Measurements from ENCODE around the gene MPHOSPH9. TPM values are rescaled to one million over a fixed set of nuclear protein-coding genes. Genes with fewer than 3 reads are reported as not detected.

The MPHOSPH9 gene
- total and polyA plus RNA-seq, 11 donors: 6.0 to 32.3 (median 20.4) TPM

DNA sequence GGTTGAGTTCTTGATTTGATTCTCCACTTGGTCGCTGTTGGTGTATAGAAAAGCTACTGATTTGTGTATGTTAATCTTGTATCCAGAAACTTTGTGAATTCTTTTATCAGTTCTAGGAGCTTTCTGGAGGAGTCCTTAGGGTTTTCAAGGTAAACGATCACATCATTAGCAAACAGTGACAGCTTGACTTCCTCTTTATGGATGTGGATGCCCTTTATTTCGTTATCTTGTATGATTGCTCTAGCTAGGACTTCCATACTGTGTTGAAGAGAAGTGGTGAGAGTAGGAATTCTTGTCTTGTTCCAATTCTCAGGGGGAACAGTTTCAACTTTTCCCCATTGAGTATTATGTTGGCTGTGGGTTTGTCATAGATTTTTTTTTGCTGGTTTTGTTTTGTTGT lies 12.7 kb upstream of the MPHOSPH9 start:
- WGBS, 4 donors: 79 to 89% (median 88%) methylated on average over 3 of the region's 3 CpGs
- TF ChIP-seq, protein P1, sequence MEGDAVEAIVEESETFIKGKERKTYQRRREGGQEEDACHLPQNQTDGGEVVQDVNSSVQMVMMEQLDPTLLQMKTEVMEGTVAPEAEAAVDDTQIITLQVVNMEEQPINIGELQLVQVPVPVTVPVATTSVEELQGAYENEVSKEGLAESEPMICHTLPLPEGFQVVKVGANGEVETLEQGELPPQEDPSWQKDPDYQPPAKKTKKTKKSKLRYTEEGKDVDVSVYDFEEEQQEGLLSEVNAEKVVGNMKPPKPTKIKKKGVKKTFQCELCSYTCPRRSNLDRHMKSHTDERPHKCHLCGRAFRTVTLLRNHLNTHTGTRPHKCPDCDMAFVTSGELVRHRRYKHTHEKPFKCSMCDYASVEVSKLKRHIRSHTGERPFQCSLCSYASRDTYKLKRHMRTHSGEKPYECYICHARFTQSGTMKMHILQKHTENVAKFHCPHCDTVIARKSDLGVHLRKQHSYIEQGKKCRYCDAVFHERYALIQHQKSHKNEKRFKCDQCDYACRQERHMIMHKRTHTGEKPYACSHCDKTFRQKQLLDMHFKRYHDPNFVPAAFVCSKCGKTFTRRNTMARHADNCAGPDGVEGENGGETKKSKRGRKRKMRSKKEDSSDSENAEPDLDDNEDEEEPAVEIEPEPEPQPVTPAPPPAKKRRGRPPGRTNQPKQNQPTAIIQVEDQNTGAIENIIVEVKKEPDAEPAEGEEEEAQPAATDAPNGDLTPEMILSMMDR (IDR thresholded peaks at IDR 0.05): no peak
- no peak for TF ChIP-seq POLR2A (IDR thresholded peaks at IDR 0.05)
- intact Hi-C loops (cut with DNase I): no loop called here
- DNase-seq (no peak), ATAC-seq (no peak)
- H3K4me1 ChIP-seq: peaks cover 5 to 32% (median 18%) of the 10 kb centered on the region in 12 donors
- no peak overlapping the region for H3K4me3 ChIP-seq
- H3K9me3 ChIP-seq: peaks cover 0 to 8% (median 0%) of the 10 kb centered on the region in 12 donors
- no peak overlapping the region for H3K27ac ChIP-seq
- H3K36me3 ChIP-seq: peaks cover 0 to 22% (median 4%) of the 10 kb centered on the region in 9 donors
- no peaks in the 10 kb centered on the region for H3K27me3 ChIP-seq

DNA sequence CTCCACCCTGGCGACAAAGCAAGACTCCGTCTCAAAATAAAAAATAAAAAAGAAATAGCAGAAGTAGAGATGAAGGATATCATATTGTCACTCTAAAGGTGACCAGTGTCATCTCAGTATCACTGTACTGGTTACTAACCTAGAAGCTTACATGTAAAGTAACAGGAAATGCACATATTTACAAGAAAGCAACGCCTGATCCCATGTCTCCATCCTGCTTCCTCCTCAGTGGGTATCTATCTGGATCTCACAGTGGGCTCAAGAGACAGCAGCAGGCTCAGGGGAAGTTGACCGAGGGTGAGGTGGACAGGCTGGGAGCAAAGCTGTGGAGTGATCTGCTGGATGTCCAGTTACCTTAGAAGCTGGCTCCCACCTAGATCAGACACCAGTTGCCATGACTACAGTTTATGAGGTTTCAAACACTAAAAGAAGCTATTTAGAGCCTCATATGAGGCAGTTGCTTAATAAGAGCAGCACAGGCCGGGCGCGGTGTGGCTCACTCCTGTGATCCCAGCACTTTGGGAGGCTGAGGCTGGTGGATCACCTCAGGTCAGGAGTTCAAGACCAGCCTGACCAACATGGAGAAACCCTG lies 10.8 kb upstream of the MPHOSPH9 start:
- Histone ChIP-seq H3K4me3 (no peak overlapping the region), H3K27ac (no peak overlapping the region), H3K9me3 (peaks cover 0 to 8% (median 0%) of the 10 kb centered on the region in 12 donors), H3K36me3 (peaks cover 0 to 16% (median 5%) of the 10 kb centered on the region in 9 donors), H3K27me3 (no peaks in the 10 kb centered on the region), H3K4me1 (peaks cover 5 to 28% (median 16%) of the 10 kb centered on the region in 12 donors)
- 76 to 89% (median 80%) methylated on average over 7 of the region's 7 CpGs for WGBS, 4 donors
- TF ChIP-seq POLR2A (IDR thresholded peaks at IDR 0.05): no peak
- TF ChIP-seq, protein P1 (IDR thresholded peaks at IDR 0.05): no peak
- intact Hi-C loops (cut with DNase I): no loop called here
- peak in 1 of 4 donors; percentile 23 for ATAC-seq
- no peak for DNase-seq

DNA sequence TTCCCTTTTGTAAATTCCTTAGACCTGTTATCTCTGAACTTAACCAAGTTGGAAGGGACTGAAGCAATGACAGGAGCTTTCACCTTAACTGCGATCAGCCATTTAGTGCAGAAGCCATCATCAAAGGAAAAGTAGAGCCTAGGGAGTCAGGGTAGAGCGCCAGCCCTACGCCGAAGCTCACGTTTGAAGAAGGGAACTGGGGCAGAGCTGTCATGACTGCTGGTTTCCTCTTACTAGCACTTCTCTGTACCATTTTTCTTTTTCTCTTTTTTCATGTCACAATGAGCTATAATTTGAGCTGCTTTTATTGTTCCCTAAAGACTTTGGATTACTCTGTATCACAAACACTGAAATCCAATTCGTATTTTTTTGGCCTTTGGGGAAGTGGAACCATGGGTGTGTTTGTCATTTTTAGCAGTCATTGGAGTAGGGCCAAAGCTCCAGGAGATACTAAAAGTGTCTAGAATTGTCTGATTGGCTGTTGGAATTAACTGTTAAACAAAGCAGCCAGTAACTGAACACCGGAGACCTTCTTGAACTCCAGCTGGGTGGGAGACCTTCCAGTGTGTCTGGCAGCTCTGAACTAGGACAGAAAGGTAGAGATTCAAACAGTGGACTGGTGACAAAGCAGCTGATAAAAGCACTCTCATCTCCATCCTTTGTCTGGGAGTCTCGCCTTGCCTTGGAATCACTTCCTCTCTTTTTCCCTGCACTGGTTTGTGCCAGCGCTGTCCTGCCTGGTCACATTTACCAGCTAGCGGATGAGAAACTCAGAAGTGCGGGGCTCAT lies 9.4 kb upstream of the MPHOSPH9 start:
- TF ChIP-seq, protein P1 (IDR thresholded peaks at IDR 0.05): no peak
- no peak for TF ChIP-seq POLR2A (IDR thresholded peaks at IDR 0.05)
- ATAC-seq (peak; percentile 33 to 67 (median 59)), DNase-seq (no peak)
- 22 to 38% (median 24%) methylated on average over 11 of the region's 11 CpGs for WGBS, 4 donors
- H3K27ac ChIP-seq: peak overlapping the region in 9 of 12 donors; percentile 3 to 76 (median 34)
- peaks cover 5 to 36% (median 17%) of the 10 kb centered on the region in 12 donors for H3K4me1 ChIP-seq
- H3K4me3 ChIP-seq: peak overlapping the region in 2 of 12 donors; percentile 7 to 10
- peaks cover 0 to 13% (median 5%) of the 10 kb centered on the region in 9 donors for H3K36me3 ChIP-seq
- intact Hi-C loops (cut with DNase I): no loop called here
- no peaks in the 10 kb centered on the region for H3K9me3 ChIP-seq
- no peaks in the 10 kb centered on the region for H3K27me3 ChIP-seq

DNA sequence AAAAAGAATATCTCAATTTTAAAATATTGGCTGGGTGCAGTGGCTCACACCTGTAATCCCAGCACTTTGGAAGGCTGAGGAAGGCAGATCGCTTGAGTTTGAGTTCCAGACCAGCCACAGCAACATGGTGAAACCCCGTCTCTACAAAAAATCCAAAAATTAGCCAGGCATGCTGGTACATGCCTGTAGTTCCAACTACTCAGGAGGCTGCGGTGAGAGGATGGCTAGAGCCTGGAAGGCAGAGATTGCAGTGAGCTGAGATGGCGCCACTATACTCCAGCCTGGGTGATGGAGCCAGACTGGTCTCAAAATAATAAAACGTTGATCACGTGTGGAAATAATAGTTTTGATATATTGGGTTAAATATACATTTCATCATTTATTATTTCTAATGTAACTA lies 6.0 kb upstream of the MPHOSPH9 start:
- TF ChIP-seq, protein P1 (IDR thresholded peaks at IDR 0.05): no peak
- TF ChIP-seq POLR2A (IDR thresholded peaks at IDR 0.05): no peak
- WGBS, 4 donors: 88 to 91% (median 89%) methylated on average over 6 of the region's 6 CpGs
- H3K27ac ChIP-seq: no peak overlapping the region
- peaks cover 5 to 52% (median 29%) of the 10 kb centered on the region in 12 donors for H3K4me1 ChIP-seq
- H3K27me3 ChIP-seq: no peaks in the 10 kb centered on the region
- no peaks in the 10 kb centered on the region for H3K9me3 ChIP-seq
- no peak overlapping the region for H3K4me3 ChIP-seq
- peaks cover 0 to 20% (median 12%) of the 10 kb centered on the region in 9 donors for H3K36me3 ChIP-seq
- DNase-seq: no peak
- intact Hi-C loops (cut with DNase I): loop anchor here in 9 of 10 donors (5.0 to 10.0 kb wide), 7 partner anchors 194 to 444 kb away; partner anchors contain the start of gene ARL6IP4 (in 4 of the 9)
- ATAC-seq: no peak

Data from heart left ventricle (tissue), 16 donors.